C4-2B (cell line): ENCODE measurements around the gene CRHBP.

Source experiments
- H3K27ac ChIP-seq: fragments of 450-650 bp; 2 replicates; pipeline ENCODE4 v1.5.1; 2017
- ZFX ChIP-seq: fragments of 450-650 bp; IDR thresholded peaks from 2 replicates; pipeline ENCODE4 v1.6.1; 2017
- TF ChIP-seq, protein P1 (sequence below): fragments of 450-650 bp; conservative IDR thresholded peaks from 2 replicates; pipeline ENCODE4 v1.5.1; 2017; ENCODE audit warnings: mild to moderate bottlenecking

Gene CRHBP

GRCh38 chr5:76964060-76964459 lies 11.2 kb downstream of the CRHBP start:
- no peak overlapping the region for H3K27ac ChIP-seq
- no peak for TF ChIP-seq ZFX
- TF ChIP-seq, protein P1, sequence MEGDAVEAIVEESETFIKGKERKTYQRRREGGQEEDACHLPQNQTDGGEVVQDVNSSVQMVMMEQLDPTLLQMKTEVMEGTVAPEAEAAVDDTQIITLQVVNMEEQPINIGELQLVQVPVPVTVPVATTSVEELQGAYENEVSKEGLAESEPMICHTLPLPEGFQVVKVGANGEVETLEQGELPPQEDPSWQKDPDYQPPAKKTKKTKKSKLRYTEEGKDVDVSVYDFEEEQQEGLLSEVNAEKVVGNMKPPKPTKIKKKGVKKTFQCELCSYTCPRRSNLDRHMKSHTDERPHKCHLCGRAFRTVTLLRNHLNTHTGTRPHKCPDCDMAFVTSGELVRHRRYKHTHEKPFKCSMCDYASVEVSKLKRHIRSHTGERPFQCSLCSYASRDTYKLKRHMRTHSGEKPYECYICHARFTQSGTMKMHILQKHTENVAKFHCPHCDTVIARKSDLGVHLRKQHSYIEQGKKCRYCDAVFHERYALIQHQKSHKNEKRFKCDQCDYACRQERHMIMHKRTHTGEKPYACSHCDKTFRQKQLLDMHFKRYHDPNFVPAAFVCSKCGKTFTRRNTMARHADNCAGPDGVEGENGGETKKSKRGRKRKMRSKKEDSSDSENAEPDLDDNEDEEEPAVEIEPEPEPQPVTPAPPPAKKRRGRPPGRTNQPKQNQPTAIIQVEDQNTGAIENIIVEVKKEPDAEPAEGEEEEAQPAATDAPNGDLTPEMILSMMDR: no peak

GRCh38 chr5:76971511-76971910 lies 18.7 kb downstream of the CRHBP start:
- TF ChIP-seq ZFX: no peak
- TF ChIP-seq, protein P1: no peak
- no peak overlapping the region for H3K27ac ChIP-seq

- TF ChIP-seq, protein P1: no peak
- no peak for TF ChIP-seq ZFX
- H3K27ac ChIP-seq: no peak overlapping the region
Measured at GRCh38 chr5:76972689-76973088, 19.8 kb downstream of the CRHBP start.

DNA sequence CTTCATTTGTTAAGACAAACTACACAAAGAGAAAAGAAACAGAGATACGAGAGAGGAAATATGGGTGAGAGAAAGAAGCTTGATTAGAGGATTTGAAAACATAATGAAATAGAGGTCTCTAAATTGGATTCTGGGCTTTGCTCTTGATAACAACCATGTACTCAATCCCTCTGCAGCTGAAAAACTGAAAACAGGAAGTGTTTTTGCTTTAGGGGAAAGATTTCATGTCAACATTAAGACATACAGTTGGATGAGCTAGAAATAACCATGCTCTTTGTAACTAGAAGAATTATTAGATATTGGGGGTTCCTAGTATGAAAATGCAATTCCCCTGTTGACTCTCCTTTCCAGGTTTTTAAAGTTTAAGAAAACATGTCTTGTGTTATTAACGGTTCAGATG lies 21.9 kb downstream of the CRHBP start:
- TF ChIP-seq, protein P1: no peak
- TF ChIP-seq ZFX: no peak
- no peak overlapping the region for H3K27ac ChIP-seq

- TF ChIP-seq ZFX: no peak
- TF ChIP-seq, protein P1: no peak
- H3K27ac ChIP-seq: no peak overlapping the region
Measured at GRCh38 chr5:76978869-76979268, 26.0 kb downstream of the CRHBP start.

DNA sequence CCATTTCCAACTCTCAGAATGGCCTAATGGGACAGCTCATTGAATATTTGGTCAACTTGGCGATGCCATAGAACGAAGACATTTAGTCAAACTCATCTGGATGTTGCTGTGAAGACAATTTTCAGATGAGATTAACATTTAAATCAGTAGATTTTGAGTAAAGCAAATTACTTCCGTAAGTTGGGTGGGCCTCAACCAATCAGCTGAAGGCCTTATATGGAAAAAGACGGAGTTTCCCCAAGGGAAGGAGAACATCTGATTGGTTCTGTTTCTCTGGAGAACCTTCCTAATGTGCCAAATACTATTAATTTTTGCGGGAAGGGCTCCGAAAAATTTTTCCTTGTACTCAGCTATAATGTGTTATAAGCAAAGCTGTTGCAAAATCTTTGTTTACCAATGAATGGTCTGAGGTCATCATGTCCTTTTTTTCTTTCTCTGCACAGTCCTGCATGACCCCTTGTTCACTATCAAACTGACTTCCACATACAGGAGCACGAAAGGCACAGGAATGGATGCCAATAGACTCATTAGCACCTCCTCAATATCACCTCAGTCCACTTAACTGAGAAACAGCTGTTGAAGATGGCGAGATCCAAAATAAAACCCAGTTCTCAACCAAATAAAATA lies 27.8 kb downstream of the CRHBP start:
- no peak for TF ChIP-seq ZFX
- TF ChIP-seq, protein P1: no peak
- no peak overlapping the region for H3K27ac ChIP-seq

DNA sequence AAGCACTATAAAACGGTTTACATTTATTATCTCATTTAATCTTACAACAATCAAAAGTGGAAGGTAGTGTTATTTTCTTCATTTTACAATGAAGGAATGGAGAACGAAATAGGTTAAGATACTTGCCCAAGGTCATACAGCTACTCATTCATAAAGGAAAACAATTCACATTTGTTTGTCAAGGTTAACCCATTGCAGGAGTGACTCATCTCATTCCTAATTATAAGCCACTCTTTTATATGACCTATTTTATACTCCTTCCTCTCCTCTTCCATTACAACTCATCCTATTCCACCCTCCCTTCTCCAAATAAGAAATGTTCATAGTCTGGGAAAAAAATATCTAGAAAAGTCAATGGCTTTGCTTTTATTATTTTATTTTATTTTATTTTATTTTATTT lies 29.6 kb downstream of the CRHBP start:
- no peak overlapping the region for H3K27ac ChIP-seq
- TF ChIP-seq, protein P1: no peak
- no peak for TF ChIP-seq ZFX
